Measurements from ENCODE around the gene NADK2. TPM values are rescaled to one million over a fixed set of nuclear protein-coding genes. Genes with fewer than 3 reads are reported as not detected.
A peak's percentile ranks its signal among the peaks of the same experiment; 100 is the strongest.

NADK2 gene
- total RNA-seq, 4 donors from 2014 or later, result 13.2 to 26.5 (median 18.9) TPM

GRCh38 chr5:36246036-36246800, 4.5 kb upstream of the NADK2 start:
- DNase-seq (ENCODE audit: low spot score) (no peak), ATAC-seq (ENCODE audit: low FRiP score) (no peak)
- TF ChIP-seq CTCF (IDR thresholded peaks at IDR 0.05), result no peak

GRCh38 chr5:36244076-36244475, 2.4 kb upstream of the NADK2 start:
- no peak for TF ChIP-seq CTCF (IDR thresholded peaks at IDR 0.05)
- DNase-seq (ENCODE audit: low spot score) (no peak), ATAC-seq (ENCODE audit: low FRiP score) (no peak)

GRCh38 chr5:36243653-36244052, 1.9 kb upstream of the NADK2 start:
- no peak for TF ChIP-seq CTCF (IDR thresholded peaks at IDR 0.05)
- no peak for DNase-seq (ENCODE audit: low spot score)
- ATAC-seq (ENCODE audit: low FRiP score), result no peak

GRCh38 chr5:36242534-36243485, 1.1 kb upstream of the NADK2 start:
- DNase-seq (ENCODE audit: low spot score) (no peak), ATAC-seq (ENCODE audit: low FRiP score) (no peak)
- no peak for TF ChIP-seq CTCF (IDR thresholded peaks at IDR 0.05)

GRCh38 chr5:36240779-36241630, 720 bp downstream of the NADK2 start:
- TF ChIP-seq CTCF (IDR thresholded peaks at IDR 0.05), result no peak
- DNase-seq (ENCODE audit: low spot score), result peak; percentile 37
- ATAC-seq (ENCODE audit: low FRiP score), result peak; percentile 32

GRCh38 chr5:36239370-36240293, 2.1 kb downstream of the NADK2 start:
- DNase-seq (ENCODE audit: low spot score) (no peak), ATAC-seq (ENCODE audit: low FRiP score) (no peak)
- TF ChIP-seq CTCF (IDR thresholded peaks at IDR 0.05), result no peak

Measured in omental fat pad (tissue), 4 donors.